IgD-negative memory B cell (primary cell): ENCODE results near the gene DCC. TPM values are rescaled to one million over a fixed set of nuclear protein-coding genes. Genes with fewer than 3 reads are reported as not detected.

Experiments used
- H3K27ac Mint-ChIP-seq, 3 donors: one replicate each; pipeline ENCODE4 v1.8.0; 2020 to 2022; ENCODE audit warnings: mild to moderate bottlenecking in 3 of 3, mixed read lengths in 3 of 3, moderate library complexity in 1 of 3
- H3K27me3 Mint-ChIP-seq: one replicate; pipeline ENCODE4 v1.8.0; 2021; ENCODE audit warnings: mixed read lengths
- H3K36me3 Mint-ChIP-seq: one replicate; pipeline ENCODE4 v1.8.0; 2020; ENCODE audit warnings: mild to moderate bottlenecking, mixed read lengths
- H3K4me1 Mint-ChIP-seq, 3 donors: one replicate each; pipeline ENCODE4 v1.8.0; 2020 to 2022; ENCODE audit warnings: mixed read lengths in 3 of 3, mild to moderate bottlenecking in 1 of 3
- H3K4me3 Mint-ChIP-seq, 4 donors: one replicate each; pipeline ENCODE4 v1.8.0; 2020 to 2022; ENCODE audit warnings: mild to moderate bottlenecking in 4 of 4, mixed read lengths in 4 of 4, moderate library complexity in 3 of 4
- H3K9me3 Mint-ChIP-seq, 3 donors: one replicate each; pipeline ENCODE4 v1.8.0; 2020 to 2021; ENCODE audit warnings: mixed read lengths in 3 of 3, mild to moderate bottlenecking in 1 of 3
- polyA plus RNA-seq: library from polyadenylated mRNA; unstranded; fragments of 300-500 nt; fragmentation: Illumina TruSeq; gene quantifications from one replicate; pipeline ENCODE4 v1.2.3, GENCODE V29; 2021

DCC gene
- polyA plus RNA-seq, 1 donor from 2014 or later: not detected

DNA sequence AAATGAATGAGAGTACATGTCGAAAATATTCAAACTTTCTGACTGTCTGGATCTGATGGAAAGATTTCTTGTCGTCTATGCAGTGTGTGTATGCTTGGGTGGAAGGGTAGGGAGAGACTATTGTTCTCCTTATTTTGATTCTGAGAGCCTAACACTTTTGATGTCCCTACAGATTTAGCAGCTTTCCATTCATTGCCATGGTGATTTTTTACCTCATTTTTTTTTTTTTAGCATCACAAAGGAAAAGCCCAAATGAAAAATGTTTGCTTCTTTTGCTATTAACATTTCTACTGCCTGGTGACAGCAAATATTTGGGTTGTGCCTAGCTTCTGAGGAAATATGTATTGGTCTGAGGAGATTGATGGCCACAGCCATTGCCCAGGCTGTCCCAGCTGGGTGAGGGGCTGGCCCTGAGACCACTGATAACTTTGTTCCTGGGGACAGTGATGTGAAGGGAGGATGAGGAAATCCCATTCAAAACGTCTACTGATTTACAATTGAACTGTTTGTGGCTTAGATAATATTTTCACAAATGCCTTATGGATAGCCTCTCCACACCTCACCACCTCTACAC is 558.6 kb downstream of the DCC start:
- H3K36me3 Mint-ChIP-seq: no peaks in the 10 kb centered on the region
- no peaks in the 10 kb centered on the region for H3K4me1 Mint-ChIP-seq
- no peak overlapping the region for H3K4me3 Mint-ChIP-seq
- no peak overlapping the region for H3K27ac Mint-ChIP-seq
- H3K9me3 Mint-ChIP-seq: peaks cover 0 to 2% (median 1%) of the 10 kb centered on the region in 3 donors
- H3K27me3 Mint-ChIP-seq: no peaks in the 10 kb centered on the region

DNA sequence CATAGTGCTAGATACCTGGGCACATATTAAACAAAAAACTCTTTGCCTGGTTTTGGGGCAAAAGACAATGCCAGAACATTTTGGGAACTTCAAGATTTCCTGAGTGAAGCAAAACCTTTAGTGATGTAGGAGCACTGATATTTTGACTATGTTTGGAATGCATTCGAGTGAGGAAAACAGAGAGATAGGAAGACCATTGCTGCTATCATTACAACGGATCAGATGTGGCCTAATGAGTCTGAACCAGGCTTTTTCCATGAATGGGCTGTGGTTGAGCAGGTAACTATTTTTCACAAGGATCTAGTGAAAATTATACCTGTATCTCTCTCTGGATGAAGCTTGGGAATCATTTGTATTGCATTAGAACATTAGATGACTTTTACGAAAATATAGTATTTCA is 562.2 kb downstream of the DCC start:
- Mint-ChIP-seq H3K27me3 (no peaks in the 10 kb centered on the region), H3K9me3 (peaks cover 0 to 2% (median 1%) of the 10 kb centered on the region in 3 donors), H3K36me3 (no peaks in the 10 kb centered on the region), H3K27ac (no peak overlapping the region), H3K4me3 (no peak overlapping the region), H3K4me1 (no peaks in the 10 kb centered on the region)

DNA sequence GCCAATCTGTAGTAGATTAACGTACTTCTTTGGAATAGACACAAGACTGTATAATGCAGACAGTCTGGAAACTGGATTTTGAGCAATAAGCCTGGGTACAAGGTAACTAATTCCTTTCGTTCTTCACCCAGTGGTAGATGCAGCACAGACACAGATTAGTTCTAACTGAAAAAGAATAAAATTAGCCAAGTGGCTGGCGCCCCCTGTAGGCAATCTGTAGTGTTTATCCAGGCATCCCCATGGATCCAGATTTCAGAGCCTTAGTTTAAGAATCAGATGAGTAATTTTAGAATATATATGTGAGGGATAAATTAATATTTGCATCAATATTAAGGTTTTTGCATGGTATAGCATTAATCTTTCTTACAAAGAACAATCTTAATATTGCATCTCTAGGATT is 563.9 kb downstream of the DCC start:
- no peaks in the 10 kb centered on the region for H3K36me3 Mint-ChIP-seq
- H3K4me3 Mint-ChIP-seq: no peak overlapping the region
- no peaks in the 10 kb centered on the region for H3K27me3 Mint-ChIP-seq
- H3K9me3 Mint-ChIP-seq: peaks cover 0 to 1% (median 0%) of the 10 kb centered on the region in 3 donors
- no peak overlapping the region for H3K27ac Mint-ChIP-seq
- H3K4me1 Mint-ChIP-seq: no peaks in the 10 kb centered on the region

DNA sequence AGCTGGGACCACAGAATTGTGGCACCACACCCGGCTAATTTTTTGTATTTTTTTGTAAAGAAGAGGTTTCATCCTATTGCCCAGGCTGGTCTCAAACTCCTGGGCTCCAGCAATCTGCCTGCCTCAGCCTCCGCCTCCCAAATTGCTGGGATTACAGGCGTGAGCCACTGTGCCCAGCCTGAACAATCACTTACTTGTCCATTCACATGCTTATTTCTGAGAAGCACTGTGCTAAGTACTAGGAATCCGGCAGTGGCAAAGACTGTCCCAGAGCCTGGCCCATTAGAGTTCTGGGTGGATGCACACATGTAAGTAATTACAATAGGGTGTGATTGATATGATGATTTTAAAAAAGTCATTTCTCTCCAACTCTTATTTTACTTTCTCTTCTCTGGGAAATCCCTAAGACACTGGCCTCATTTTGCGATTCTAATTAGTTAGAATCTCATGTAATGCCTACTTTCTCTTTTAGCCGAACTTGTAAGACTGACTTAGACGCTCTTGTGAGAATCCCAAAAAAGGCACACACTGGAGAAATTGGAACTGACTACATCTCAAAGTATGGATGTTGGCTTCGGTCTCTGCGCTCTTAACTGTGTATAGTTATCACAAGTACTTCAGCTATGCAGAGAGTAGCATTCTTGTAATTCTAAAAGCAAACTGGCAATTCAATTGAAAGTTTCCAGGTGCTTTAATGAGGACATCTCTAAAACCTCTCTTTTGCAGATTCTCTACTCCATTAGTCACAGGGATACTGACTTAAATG is 567.7 kb downstream of the DCC start:
- peaks cover 0 to 4% (median 0%) of the 10 kb centered on the region in 3 donors for H3K9me3 Mint-ChIP-seq
- no peaks in the 10 kb centered on the region for H3K27me3 Mint-ChIP-seq
- H3K4me3 Mint-ChIP-seq: no peak overlapping the region
- H3K4me1 Mint-ChIP-seq: no peaks in the 10 kb centered on the region
- H3K36me3 Mint-ChIP-seq: no peaks in the 10 kb centered on the region
- no peak overlapping the region for H3K27ac Mint-ChIP-seq

- Mint-ChIP-seq H3K9me3 (peaks cover 2 to 7% (median 4%) of the 10 kb centered on the region in 3 donors), H3K27me3 (no peaks in the 10 kb centered on the region), H3K36me3 (no peaks in the 10 kb centered on the region), H3K4me3 (no peak overlapping the region), H3K4me1 (no peaks in the 10 kb centered on the region), H3K27ac (no peak overlapping the region)
Observed at GRCh38 chr18:52914148-52914547, 574.2 kb downstream of the DCC start.

DNA sequence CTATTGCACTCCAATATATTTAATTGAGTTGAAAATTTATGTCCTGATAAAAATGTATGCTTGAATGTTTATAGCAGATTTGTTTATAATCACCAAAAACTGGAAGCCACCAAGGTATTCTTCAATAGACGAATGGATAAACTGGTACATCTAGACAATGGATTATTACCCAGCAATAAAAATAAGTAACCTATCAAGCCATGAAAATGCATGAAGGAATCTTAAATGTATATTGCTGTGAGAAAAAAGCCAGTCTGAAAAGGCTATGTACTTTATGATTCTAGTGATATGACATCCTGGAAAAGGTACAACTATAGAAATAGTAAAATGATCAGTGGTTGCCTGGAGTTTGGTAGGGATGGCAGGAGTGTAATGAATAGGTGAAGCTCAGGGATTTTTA is 580.7 kb downstream of the DCC start:
- Mint-ChIP-seq H3K9me3 (peaks cover 0 to 5% (median 0%) of the 10 kb centered on the region in 3 donors), H3K4me3 (no peak overlapping the region), H3K36me3 (no peaks in the 10 kb centered on the region), H3K27me3 (no peaks in the 10 kb centered on the region), H3K4me1 (no peaks in the 10 kb centered on the region), H3K27ac (no peak overlapping the region)

DNA sequence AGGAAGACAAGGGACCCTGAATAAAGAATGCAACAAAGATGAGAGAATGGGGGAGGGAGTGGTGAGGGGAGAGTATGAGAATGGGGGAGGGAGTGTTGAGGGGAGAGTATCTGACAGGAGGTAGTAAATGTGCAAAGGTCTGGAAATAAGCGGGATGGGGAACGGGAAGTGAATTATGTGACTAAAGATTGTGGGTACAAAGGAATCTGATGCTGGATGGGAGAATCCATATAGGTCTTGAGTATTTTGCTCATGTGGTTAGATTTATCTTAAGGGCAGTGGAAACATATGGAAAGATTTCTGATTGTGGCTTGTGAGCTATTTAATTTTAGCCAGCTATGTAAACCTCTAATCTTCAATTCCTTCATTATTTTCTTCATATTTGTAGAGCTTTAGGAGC is 593.4 kb downstream of the DCC start:
- H3K9me3 Mint-ChIP-seq: peaks cover 0 to 7% (median 0%) of the 10 kb centered on the region in 3 donors
- no peak overlapping the region for H3K27ac Mint-ChIP-seq
- H3K27me3 Mint-ChIP-seq: no peaks in the 10 kb centered on the region
- no peaks in the 10 kb centered on the region for H3K4me1 Mint-ChIP-seq
- no peaks in the 10 kb centered on the region for H3K36me3 Mint-ChIP-seq
- no peak overlapping the region for H3K4me3 Mint-ChIP-seq

GRCh38 chr18:52936931-52937330 is 596.9 kb downstream of the DCC start:
- Mint-ChIP-seq H3K27ac (no peak overlapping the region), H3K9me3 (peaks cover 0 to 7% (median 2%) of the 10 kb centered on the region in 3 donors), H3K36me3 (no peaks in the 10 kb centered on the region), H3K27me3 (no peaks in the 10 kb centered on the region), H3K4me1 (peaks cover 0 to 2% (median 0%) of the 10 kb centered on the region in 3 donors), H3K4me3 (no peak overlapping the region)

- H3K36me3 Mint-ChIP-seq: no peaks in the 10 kb centered on the region
- no peak overlapping the region for H3K27ac Mint-ChIP-seq
- H3K4me3 Mint-ChIP-seq: no peak overlapping the region
- H3K4me1 Mint-ChIP-seq: peaks cover 0 to 2% (median 0%) of the 10 kb centered on the region in 3 donors
- peaks cover 0 to 7% (median 6%) of the 10 kb centered on the region in 3 donors for H3K9me3 Mint-ChIP-seq
- no peaks in the 10 kb centered on the region for H3K27me3 Mint-ChIP-seq
Observed at GRCh38 chr18:52937840-52938239, 597.8 kb downstream of the DCC start.

DNA sequence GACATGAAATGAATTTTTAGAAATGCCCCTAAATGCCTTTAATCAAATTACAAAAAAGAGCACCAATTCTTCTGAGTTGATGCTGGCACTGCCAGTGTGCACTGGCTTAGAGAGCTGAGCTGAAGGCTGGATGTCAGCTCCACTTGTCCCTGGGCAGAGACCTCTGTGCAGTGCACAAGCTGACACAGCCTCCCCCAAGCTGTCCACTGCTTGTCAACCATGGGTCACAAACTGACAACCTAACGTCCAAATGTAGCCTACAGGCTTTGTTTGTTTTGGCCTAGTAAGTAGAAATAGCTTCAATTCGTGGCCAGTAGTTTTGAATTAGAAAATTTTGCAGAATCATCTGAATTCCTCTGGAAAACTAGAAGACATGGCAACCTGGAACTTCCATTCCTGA is 605.6 kb downstream of the DCC start:
- H3K27ac Mint-ChIP-seq: no peak overlapping the region
- peaks cover 2 to 5% (median 5%) of the 10 kb centered on the region in 3 donors for H3K9me3 Mint-ChIP-seq
- H3K4me3 Mint-ChIP-seq: no peak overlapping the region
- no peaks in the 10 kb centered on the region for H3K36me3 Mint-ChIP-seq
- H3K4me1 Mint-ChIP-seq: no peaks in the 10 kb centered on the region
- no peaks in the 10 kb centered on the region for H3K27me3 Mint-ChIP-seq

GRCh38 chr18:52948868-52949444 is 609.0 kb downstream of the DCC start:
- peaks cover 2% of the 10 kb centered on the region for H3K36me3 Mint-ChIP-seq
- no peaks in the 10 kb centered on the region for H3K27me3 Mint-ChIP-seq
- no peaks in the 10 kb centered on the region for H3K4me1 Mint-ChIP-seq
- peaks cover 0 to 5% (median 2%) of the 10 kb centered on the region in 3 donors for H3K9me3 Mint-ChIP-seq
- H3K4me3 Mint-ChIP-seq: no peak overlapping the region
- H3K27ac Mint-ChIP-seq: no peak overlapping the region

DNA sequence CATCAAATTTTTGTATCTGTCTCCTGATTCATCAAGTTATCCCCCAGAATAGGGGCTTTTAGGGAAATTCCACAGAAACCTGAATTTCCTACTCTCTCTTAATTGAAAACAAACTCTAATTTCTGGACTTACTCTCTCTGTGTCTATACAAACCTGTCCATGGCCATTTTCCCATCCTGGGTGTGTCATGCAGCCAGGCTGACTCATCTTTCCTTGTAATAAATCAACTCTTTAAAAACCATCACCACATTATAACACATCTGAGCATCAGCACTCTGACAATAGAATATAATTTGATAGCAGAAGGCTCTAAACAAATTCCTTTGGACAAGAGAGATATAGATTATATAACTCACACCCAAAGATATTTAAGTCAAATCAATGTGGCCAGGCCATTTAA is 610.2 kb downstream of the DCC start:
- H3K9me3 Mint-ChIP-seq: peaks cover 0 to 5% (median 0%) of the 10 kb centered on the region in 3 donors
- no peak overlapping the region for H3K4me3 Mint-ChIP-seq
- H3K27me3 Mint-ChIP-seq: no peaks in the 10 kb centered on the region
- H3K27ac Mint-ChIP-seq: no peak overlapping the region
- no peaks in the 10 kb centered on the region for H3K4me1 Mint-ChIP-seq
- peaks cover 2% of the 10 kb centered on the region for H3K36me3 Mint-ChIP-seq

DNA sequence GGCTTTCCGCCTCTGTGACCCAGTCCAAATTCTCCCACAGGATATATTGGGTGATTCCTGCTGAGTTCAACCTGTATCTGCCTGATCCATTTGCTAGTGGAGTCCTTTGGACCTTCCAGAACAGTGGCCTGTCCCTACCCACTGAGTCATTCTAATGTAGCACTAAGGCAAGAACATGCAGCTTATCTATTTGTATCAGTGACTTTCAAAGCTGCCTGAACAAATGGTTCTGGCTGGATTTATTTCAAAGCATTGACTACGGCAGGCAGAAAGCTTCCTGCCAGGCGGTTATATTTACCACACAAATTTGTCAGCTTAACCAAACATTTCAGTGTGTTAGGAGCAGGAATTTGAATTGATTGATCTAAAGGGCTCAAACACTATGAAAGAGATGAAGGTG is 613.4 kb downstream of the DCC start:
- H3K4me1 Mint-ChIP-seq: no peaks in the 10 kb centered on the region
- peaks cover 2 to 7% (median 3%) of the 10 kb centered on the region in 3 donors for H3K9me3 Mint-ChIP-seq
- peaks cover 2% of the 10 kb centered on the region for H3K36me3 Mint-ChIP-seq
- no peak overlapping the region for H3K4me3 Mint-ChIP-seq
- no peak overlapping the region for H3K27ac Mint-ChIP-seq
- no peaks in the 10 kb centered on the region for H3K27me3 Mint-ChIP-seq

DNA sequence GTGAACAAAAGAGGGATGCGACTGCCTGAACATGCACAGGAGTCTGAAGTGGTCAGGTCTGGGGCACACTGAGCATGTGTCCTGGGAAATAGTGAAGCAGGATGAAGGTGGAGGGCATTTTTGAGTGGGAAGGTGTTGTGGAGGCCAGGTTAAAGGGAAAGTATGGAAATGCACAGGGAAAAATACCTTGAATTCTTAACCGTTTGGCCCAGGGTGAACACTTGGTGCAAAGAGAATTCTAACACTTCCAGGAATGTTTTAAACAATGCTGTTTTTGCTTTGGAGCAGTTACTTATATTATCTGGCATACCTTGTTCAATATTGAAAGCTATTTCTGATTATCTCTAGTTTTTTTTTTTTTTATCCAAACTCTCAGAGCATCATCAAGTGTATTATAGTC is 623.5 kb downstream of the DCC start:
- Mint-ChIP-seq H3K36me3 (no peaks in the 10 kb centered on the region), H3K27ac (no peak overlapping the region), H3K4me1 (no peaks in the 10 kb centered on the region), H3K4me3 (no peak overlapping the region), H3K27me3 (no peaks in the 10 kb centered on the region), H3K9me3 (peaks cover 0 to 15% (median 4%) of the 10 kb centered on the region in 3 donors)

DNA sequence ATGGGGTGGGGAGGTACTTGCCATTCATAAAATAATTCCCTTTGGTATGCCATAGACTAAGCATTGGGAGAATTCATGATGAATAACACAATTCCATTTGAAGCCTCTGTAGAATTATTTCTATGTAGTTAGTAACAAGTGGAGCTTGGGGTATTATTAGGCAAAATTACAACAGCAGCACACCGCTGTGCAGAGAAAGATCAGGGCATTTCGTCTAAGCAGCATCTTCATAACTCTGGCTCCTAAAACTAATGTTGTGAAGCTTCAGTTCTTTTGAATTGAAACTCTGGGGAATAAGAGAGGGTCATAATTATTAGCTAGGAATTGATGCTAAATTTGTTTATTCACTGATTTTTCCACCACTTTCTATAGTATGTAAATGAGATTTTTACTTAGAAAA is 630.7 kb downstream of the DCC start:
- no peaks in the 10 kb centered on the region for H3K36me3 Mint-ChIP-seq
- H3K4me3 Mint-ChIP-seq: no peak overlapping the region
- no peaks in the 10 kb centered on the region for H3K27me3 Mint-ChIP-seq
- peaks cover 3 to 15% (median 3%) of the 10 kb centered on the region in 3 donors for H3K9me3 Mint-ChIP-seq
- H3K4me1 Mint-ChIP-seq: no peaks in the 10 kb centered on the region
- no peak overlapping the region for H3K27ac Mint-ChIP-seq

DNA sequence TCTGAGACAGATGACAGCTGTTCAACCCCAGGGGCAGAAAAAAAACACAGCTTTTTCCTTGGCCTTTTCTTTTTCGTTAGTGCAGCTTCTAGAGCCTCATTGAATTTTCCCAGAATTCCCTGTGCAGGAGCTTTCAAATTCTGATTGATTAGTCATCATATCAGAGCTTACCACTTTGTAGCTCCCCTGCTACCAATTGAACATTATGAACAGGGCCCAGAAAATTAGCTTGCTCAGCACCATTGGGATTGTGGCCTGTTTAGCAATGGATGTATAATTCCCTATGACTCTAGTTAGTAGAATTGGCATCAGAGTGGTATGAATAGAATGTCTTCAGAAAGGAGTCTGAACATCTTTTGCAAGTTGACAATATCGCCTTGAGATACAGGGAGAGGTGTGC is 631.1 kb downstream of the DCC start:
- Mint-ChIP-seq H3K9me3 (peaks cover 3 to 15% (median 3%) of the 10 kb centered on the region in 3 donors), H3K27ac (no peak overlapping the region), H3K36me3 (no peaks in the 10 kb centered on the region), H3K4me1 (no peaks in the 10 kb centered on the region), H3K27me3 (no peaks in the 10 kb centered on the region), H3K4me3 (no peak overlapping the region)
